Effector CD4-positive, alpha-beta T cell (primary cell): ENCODE results near the gene NFAT5.

Experiments
- DNase-seq: peaks from one replicate; pipeline ENCODE4 v3.0.0-alpha.2; 2020

NFAT5 gene

GRCh38 chr16:69654280-69654931 is 88.6 kb downstream of the NFAT5 start:
- no peak for DNase-seq

- no peak for DNase-seq
Measured at GRCh38 chr16:69660166-69660565, 94.4 kb downstream of the NFAT5 start.

- DNase-seq, result no peak
Measured at GRCh38 chr16:69662901-69663300, 97.1 kb downstream of the NFAT5 start.

GRCh38 chr16:69663846-69664245 is 98.1 kb downstream of the NFAT5 start:
- no peak for DNase-seq

GRCh38 chr16:69669577-69669976 is 103.8 kb downstream of the NFAT5 start:
- DNase-seq, result no peak

GRCh38 chr16:69672315-69672997 is 106.7 kb downstream of the NFAT5 start:
- no peak for DNase-seq

- DNase-seq, result no peak
Measured at GRCh38 chr16:69672998-69673713, 107.4 kb downstream of the NFAT5 start.

GRCh38 chr16:69680358-69680757 is 114.6 kb downstream of the NFAT5 start:
- DNase-seq, result no peak

GRCh38 chr16:69688589-69688988 is 122.8 kb downstream of the NFAT5 start:
- DNase-seq, result no peak

GRCh38 chr16:69691980-69692911 is 126.5 kb downstream of the NFAT5 start:
- no peak for DNase-seq

- no peak for DNase-seq
Measured at GRCh38 chr16:69693916-69694315, 128.2 kb downstream of the NFAT5 start.

- DNase-seq, result no peak
Measured at GRCh38 chr16:69698404-69698803, 132.6 kb downstream of the NFAT5 start.

GRCh38 chr16:69699915-69700314 is 134.1 kb downstream of the NFAT5 start:
- DNase-seq, result no peak

GRCh38 chr16:69701452-69701851 is 135.7 kb downstream of the NFAT5 start:
- no peak for DNase-seq

- no peak for DNase-seq
Measured at GRCh38 chr16:69701866-69702265, 136.1 kb downstream of the NFAT5 start.

- no peak for DNase-seq
Measured at GRCh38 chr16:69703638-69704037, 137.9 kb downstream of the NFAT5 start.

GRCh38 chr16:69706256-69706974 is 140.6 kb downstream of the NFAT5 start:
- no peak for DNase-seq

- no peak for DNase-seq
Measured at GRCh38 chr16:69706975-69707340, 141.2 kb downstream of the NFAT5 start.

GRCh38 chr16:69707920-69708683 is 142.3 kb downstream of the NFAT5 start:
- no peak for DNase-seq

- no peak for DNase-seq
Measured at GRCh38 chr16:69709456-69710084, 143.8 kb downstream of the NFAT5 start.
